Tibial nerve (tissue), 4 donors: ENCODE results near the gene ILF3. TPM values are rescaled to one million over a fixed set of nuclear protein-coding genes. Genes with fewer than 3 reads are reported as not detected.

ENCODE experiments used
- DNase-seq, 2 donors: peaks; one replicate each; pipeline ENCODE4 v3.0.0-alpha.2; 2019; ENCODE audit warnings: low spot score in 2 of 2
- H3K27ac ChIP-seq, 4 donors: fragments of 200-600 bp; sonication (generic) in 3 of 4; one replicate each; pipeline ENCODE4 v1.5.1; 2017 to 2019; ENCODE audit warnings: mild to moderate bottlenecking in 1 of 4
- H3K27me3 ChIP-seq, 2 donors: fragments of 200-600 bp; sonication (generic) in 1 of 2; one replicate each; pipeline versions ENCODE4 v1.5.1 to v1.6.0; 2017 to 2019
- H3K36me3 ChIP-seq, 3 donors: fragments of 200-600 bp; sonication (generic); one replicate each; pipeline ENCODE4 v1.5.1; 2018 to 2019
- H3K4me1 ChIP-seq, 4 donors: fragments of 200-600 bp; sonication (generic) in 3 of 4; one replicate each; pipeline ENCODE4 v1.5.1; 2017 to 2019
- H3K4me3 ChIP-seq, 4 donors: fragments of 200-600 bp; sonication (generic) in 3 of 4; one replicate each; pipeline ENCODE4 v1.5.1; 2017 to 2019; ENCODE audit warnings: mild to moderate bottlenecking in 1 of 4, moderate library complexity in 1 of 4
- H3K9me3 ChIP-seq, 4 donors: fragments of 200-600 bp; sonication (generic) in 3 of 4; one replicate each; pipeline ENCODE4 v1.5.1; 2017 to 2019
- EP300 ChIP-seq, 2 donors: sonication (generic); formaldehyde crosslinking; IDR thresholded peaks; one replicate each; pipeline ENCODE4 v1.6.1; 2017; ENCODE audit warnings: antibody characterized with exemption in 2 of 2, mild to moderate bottlenecking in 1 of 2
- POLR2A ChIP-seq, 2 donors: fragments of 450-650 bp; IDR thresholded peaks; one replicate each; pipeline ENCODE4 v1.6.1; 2017; ENCODE audit warnings: antibody characterized with exemption in 2 of 2, mild to moderate bottlenecking in 2 of 2, moderate library complexity in 2 of 2
- WGBS, 2 donors: methylation state at CpG; one replicate each; pipeline ENCODE4 v1.1.5; 2018; 5-methylcytosine and 5-hydroxymethylcytosine counted together
- total RNA-seq, 4 donors: library from RNA; depleted of rRNA; stranded (reverse); fragments of >200 nt; gene quantifications; one replicate each; pipeline ENCODE4 v1.1.0, GENCODE V29; 2016
- TF ChIP-seq, protein P1 (sequence below), 5 experiments: fragments of 200-600 bp in 3 of 5; fragments of 450-650 bp in 2 of 5; sonication (generic) in 3 of 5; IDR thresholded peaks; one replicate each; pipeline ENCODE4 v1.5.1; 2016 to 2019; ENCODE audit warnings: antibody characterized with exemption in 5 of 5, mild to moderate bottlenecking in 3 of 5, moderate library complexity in 2 of 5

The ILF3 gene
- total RNA-seq, 4 donors from 2014 or later, result 109 to 166 (median 127) TPM

DNA sequence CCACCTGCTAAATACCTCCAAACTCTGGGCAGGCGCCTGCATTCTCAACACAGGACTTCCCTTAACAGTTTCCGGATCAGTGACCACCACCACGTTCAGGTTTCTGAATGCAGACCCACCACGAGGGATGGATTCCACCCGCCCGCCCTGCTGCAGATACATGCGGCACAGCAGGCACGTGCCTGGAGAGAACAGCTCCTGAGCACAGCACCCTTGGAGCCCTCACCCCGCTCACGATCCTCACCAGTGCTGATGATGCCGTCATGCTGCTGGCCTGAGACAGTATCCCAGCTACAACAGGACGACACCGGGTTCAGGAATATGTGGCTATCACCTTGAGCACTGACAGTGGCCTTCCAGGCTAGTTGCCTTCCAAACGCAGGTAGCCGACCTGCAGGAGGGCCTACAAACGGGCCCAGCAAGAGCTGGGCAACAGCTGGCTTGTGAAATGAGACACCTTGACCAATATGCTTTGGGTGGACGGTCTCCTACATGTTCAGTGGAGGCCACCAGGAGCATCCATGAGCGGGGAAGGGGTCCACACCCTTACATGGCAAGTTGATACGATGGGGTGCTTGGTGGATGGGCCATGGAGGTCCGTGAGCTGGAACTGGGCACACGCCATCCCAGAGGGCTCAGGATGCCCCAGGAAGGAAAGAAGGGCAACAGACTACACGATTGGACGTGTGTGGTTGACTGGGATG lies 37.2 kb downstream of the ILF3 start:
- WGBS, 2 donors, result 80 to 85% methylated on average over 18 to 23 of the region's 23 CpGs
- Histone ChIP-seq H3K27me3 (no peaks in the 10 kb centered on the region), H3K4me3 (no peak overlapping the region), H3K27ac (no peak overlapping the region), H3K9me3 (no peaks in the 10 kb centered on the region), H3K36me3 (peaks cover 0 to 75% (median 12%) of the 10 kb centered on the region in 3 donors), H3K4me1 (peaks cover 0 to 19% (median 8%) of the 10 kb centered on the region in 4 donors)
- no peak for DNase-seq
- TF ChIP-seq POLR2A (IDR thresholded peaks at IDR 0.05) (no peak), EP300 (IDR thresholded peaks at IDR 0.05) (no peak)
- TF ChIP-seq, protein P1, sequence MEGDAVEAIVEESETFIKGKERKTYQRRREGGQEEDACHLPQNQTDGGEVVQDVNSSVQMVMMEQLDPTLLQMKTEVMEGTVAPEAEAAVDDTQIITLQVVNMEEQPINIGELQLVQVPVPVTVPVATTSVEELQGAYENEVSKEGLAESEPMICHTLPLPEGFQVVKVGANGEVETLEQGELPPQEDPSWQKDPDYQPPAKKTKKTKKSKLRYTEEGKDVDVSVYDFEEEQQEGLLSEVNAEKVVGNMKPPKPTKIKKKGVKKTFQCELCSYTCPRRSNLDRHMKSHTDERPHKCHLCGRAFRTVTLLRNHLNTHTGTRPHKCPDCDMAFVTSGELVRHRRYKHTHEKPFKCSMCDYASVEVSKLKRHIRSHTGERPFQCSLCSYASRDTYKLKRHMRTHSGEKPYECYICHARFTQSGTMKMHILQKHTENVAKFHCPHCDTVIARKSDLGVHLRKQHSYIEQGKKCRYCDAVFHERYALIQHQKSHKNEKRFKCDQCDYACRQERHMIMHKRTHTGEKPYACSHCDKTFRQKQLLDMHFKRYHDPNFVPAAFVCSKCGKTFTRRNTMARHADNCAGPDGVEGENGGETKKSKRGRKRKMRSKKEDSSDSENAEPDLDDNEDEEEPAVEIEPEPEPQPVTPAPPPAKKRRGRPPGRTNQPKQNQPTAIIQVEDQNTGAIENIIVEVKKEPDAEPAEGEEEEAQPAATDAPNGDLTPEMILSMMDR (IDR thresholded peaks at IDR 0.05), result no peak

DNA sequence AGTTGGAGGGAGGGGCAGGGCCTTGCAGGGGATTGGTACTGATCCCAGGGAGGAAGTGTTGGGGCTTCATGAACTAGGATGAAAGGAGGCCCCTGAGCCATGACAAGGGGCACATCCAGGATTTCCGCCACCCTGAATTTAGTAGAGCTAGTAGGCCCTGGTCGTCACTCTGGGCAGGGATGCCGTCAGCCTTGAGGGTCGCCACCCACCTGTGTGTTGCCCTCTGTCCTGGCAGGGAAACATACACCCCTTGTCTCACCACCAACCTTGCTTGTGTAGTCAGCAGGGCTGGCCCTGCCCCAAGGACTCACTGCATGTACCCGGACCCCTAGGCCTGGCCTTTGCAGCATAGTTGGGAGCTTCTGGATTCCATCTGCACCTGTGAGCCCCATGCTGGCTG lies 37.7 kb downstream of the ILF3 start:
- no peak for DNase-seq
- no peaks in the 10 kb centered on the region for H3K27me3 ChIP-seq
- peaks cover 0 to 15% (median 8%) of the 10 kb centered on the region in 4 donors for H3K4me1 ChIP-seq
- whole genome bisulfite sequencing, 2 donors, result 85 to 86% methylated on average over 4 to 5 of the region's 5 CpGs
- H3K9me3 ChIP-seq, result no peaks in the 10 kb centered on the region
- H3K36me3 ChIP-seq, result peaks cover 0 to 69% (median 10%) of the 10 kb centered on the region in 3 donors
- H3K4me3 ChIP-seq, result no peak overlapping the region
- no peak overlapping the region for H3K27ac ChIP-seq
- TF ChIP-seq POLR2A (IDR thresholded peaks at IDR 0.05) (no peak), EP300 (IDR thresholded peaks at IDR 0.05) (no peak)
- TF ChIP-seq, protein P1 (IDR thresholded peaks at IDR 0.05), result no peak

DNA sequence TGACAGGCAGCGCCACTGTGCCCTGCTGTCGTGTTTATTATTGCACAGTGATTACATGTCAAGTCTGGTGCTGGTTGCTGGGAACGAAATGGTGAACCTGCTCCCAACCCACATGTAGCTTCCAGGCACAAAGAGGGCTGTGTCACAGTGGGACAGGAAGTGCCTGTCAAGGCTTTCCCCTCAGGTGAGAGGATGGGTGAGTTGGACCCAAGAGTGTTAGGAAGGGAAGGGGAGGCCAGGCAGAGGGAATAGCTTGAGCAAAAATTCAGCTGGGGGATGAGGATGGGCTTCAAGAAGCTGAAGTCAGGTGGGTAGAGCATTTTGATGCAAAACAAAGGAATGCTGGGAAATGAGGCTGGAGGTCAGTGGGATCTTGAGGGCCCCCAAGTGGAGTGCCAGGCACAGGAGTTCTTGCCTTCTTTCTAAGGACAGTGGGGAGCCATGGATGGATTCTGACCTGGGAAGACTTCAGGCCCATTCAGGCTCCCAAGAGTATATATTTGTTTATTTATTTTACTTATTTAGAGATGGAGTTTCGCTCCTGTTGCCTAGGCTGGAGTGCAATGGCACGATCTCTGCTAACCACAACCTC lies 38.6 kb downstream of the ILF3 start:
- Histone ChIP-seq H3K4me1 (peaks cover 0 to 15% (median 8%) of the 10 kb centered on the region in 4 donors), H3K27me3 (no peaks in the 10 kb centered on the region), H3K27ac (no peak overlapping the region), H3K36me3 (peaks cover 0 to 60% (median 1%) of the 10 kb centered on the region in 3 donors), H3K9me3 (no peaks in the 10 kb centered on the region), H3K4me3 (no peak overlapping the region)
- DNase-seq, result no peak
- TF ChIP-seq, protein P1 (IDR thresholded peaks at IDR 0.05), result no peak
- TF ChIP-seq EP300 (IDR thresholded peaks at IDR 0.05) (no peak), POLR2A (IDR thresholded peaks at IDR 0.05) (no peak)
- 80 to 86% methylated on average over 5 of the region's 5 CpGs for WGBS, 2 donors

DNA sequence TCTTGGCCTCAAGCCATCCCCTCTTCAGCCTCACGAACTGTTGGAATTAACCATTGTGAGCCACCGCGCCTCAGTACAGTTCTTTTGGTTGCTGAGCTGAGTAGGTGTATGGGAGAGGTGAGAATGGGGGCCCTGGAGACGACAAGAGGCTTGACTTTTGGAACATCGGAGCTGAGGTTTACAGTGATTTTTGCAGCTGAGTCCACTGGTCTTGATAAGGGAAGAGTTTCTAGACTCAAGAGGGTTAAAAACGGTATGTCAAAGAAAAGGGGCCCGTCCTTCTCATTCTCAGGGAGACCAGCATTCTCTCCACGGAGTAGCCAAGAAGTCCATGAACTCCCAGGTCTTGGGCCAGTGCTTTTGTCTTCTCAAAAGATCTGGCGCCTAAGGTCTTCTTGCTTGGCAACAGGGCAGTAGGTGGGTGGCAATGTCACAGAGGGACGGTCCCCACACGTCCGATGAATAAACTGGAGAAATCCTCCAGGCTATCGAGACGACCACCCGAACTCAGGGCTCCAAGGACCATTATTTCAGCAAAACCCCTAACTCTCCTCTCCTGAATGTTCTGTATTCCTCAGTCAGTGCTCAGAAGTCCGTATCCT lies 40.7 kb downstream of the ILF3 start:
- Histone ChIP-seq H3K27me3 (no peaks in the 10 kb centered on the region), H3K36me3 (peaks cover 0 to 40% (median 0%) of the 10 kb centered on the region in 3 donors), H3K9me3 (no peaks in the 10 kb centered on the region), H3K4me1 (peaks cover 0 to 15% (median 8%) of the 10 kb centered on the region in 4 donors), H3K27ac (no peak overlapping the region), H3K4me3 (no peak overlapping the region)
- TF ChIP-seq, protein P1 (IDR thresholded peaks at IDR 0.05), result no peak
- TF ChIP-seq POLR2A (IDR thresholded peaks at IDR 0.05), result no peak
- no peak for TF ChIP-seq EP300 (IDR thresholded peaks at IDR 0.05)
- 44 to 48% methylated on average over 16 of the region's 16 CpGs for WGBS, 2 donors
- no peak for DNase-seq
